Measurements from ENCODE around the gene DIAPH3. TPM values are rescaled to one million over a fixed set of nuclear protein-coding genes. Genes with fewer than 3 reads are reported as not detected.

DIAPH3 gene
- total and polyA plus RNA-seq, 2 of the 4 experiments (the other 2 are of a cell fraction): 8.9 to 9.3 TPM

- H3K9ac ChIP-seq (ENCODE audit: low read depth, low read length): no peak overlapping the region
- H4K5ac ChIP-seq (ENCODE audit: low read depth, low read length): peak overlapping the region; percentile 68; the same call in 1 of the 2 replicates
- no peak overlapping the region for H4K91ac ChIP-seq (ENCODE audit: insufficient read depth, low read depth, low read length)
- H3K14ac ChIP-seq (replicated peaks; ENCODE audit: low read depth, low read length): no peak overlapping the region
- H2AK9ac ChIP-seq (replicated peaks; ENCODE audit: low read depth, low read length, poor library complexity): no peak overlapping the region
- DNase-seq: no peak
- H4K8ac ChIP-seq (ENCODE audit: low read depth in 2 of 2, low read length in 2 of 2): no peak overlapping the region
- H3K27me3 ChIP-seq (ENCODE audit: control insufficient read depth, insufficient read depth, low read length): no peaks in the 10 kb centered on the region
- no peak overlapping the region for H3K23ac ChIP-seq (ENCODE audit: low read depth, low read length)
- in situ Hi-C loops (cut with MboI; ENCODE audit: low sequenced_read_pairs) (no loop called here), intact Hi-C loops (cut with micrococcal nuclease) (no loop called here), dilution Hi-C loops (cut with HindIII; ENCODE audit: low sequenced_read_pairs, unreplicated experiment) (no loop called here)
- TF ChIP-seq USF2 (IDR thresholded peaks at IDR 0.05; ENCODE audit: low read depth, low read length) (no peak), MAFK (IDR thresholded peaks at IDR 0.05; ENCODE audit: low read depth, low read length) (no peak), SMC3 (IDR thresholded peaks at IDR 0.05; ENCODE audit: low read depth, low read length) (no peak), BHLHE40 (IDR thresholded peaks at IDR 0.05; ENCODE audit: low read depth, low read length) (no peak), ELK1 (IDR thresholded peaks at IDR 0.05; ENCODE audit: borderline replicate concordance, low read depth, low read length) (no peak), CEBPB (IDR thresholded peaks at IDR 0.05; ENCODE audit: low read depth, low read length) (no peak), NFE2L2 (IDR thresholded peaks at IDR 0.05; ENCODE audit: low read depth, low read length) (no peak), MAZ (IDR thresholded peaks at IDR 0.05; ENCODE audit: borderline replicate concordance, low read depth, low read length) (no peak), MXI1 (IDR thresholded peaks at IDR 0.05; ENCODE audit: borderline replicate concordance, low read depth, low read length) (no peak), FOS (IDR thresholded peaks at IDR 0.05; ENCODE audit: low read depth, low read length) (no peak), RAD21 (IDR thresholded peaks at IDR 0.05; ENCODE audit: low read length) (no peak), POLR2A (IDR thresholded peaks at IDR 0.05; ENCODE audit: low read depth, low read length) (no peak), RCOR1 (IDR thresholded peaks at IDR 0.05; ENCODE audit: insufficient replicate concordance, low read length) (no peak), RFX5 (IDR thresholded peaks at IDR 0.05; ENCODE audit: low read depth, low read length) (no peak), CTCF (conservative IDR thresholded peaks at IDR 0.05; ENCODE audit: low read depth, low read length) (no peak), CHD1 (IDR thresholded peaks at IDR 0.05; ENCODE audit: low read depth, low read length) (no peak)
- no peaks in the 10 kb centered on the region for H3K9me3 ChIP-seq (ENCODE audit: control insufficient read depth, insufficient read depth, low read length)
- H3K36me3 ChIP-seq (ENCODE audit: control insufficient read depth, insufficient read depth, low read length): no peaks in the 10 kb centered on the region
- H3K4ac ChIP-seq (ENCODE audit: low read depth, low read length): no peak overlapping the region
- H2BK20ac ChIP-seq (ENCODE audit: low read depth, low read length): no peak overlapping the region
- no peak overlapping the region for H3K56ac ChIP-seq (ENCODE audit: extremely low read depth, insufficient read depth, low read length)
- H2AFZ ChIP-seq (replicated peaks; ENCODE audit: low read length, poor library complexity): no peak overlapping the region
- ATAC-seq (ENCODE audit: low read depth): no peak
- no peak overlapping the region for H2BK5ac ChIP-seq (ENCODE audit: low read depth, low read length, poor library complexity, severe bottlenecking)
- BruUV-seq (replicated peaks): no TSS peak
- no peaks in the 10 kb centered on the region; the same call in 1 of the 2 replicates for H3K4me1 ChIP-seq (ENCODE audit: control insufficient read depth, insufficient read depth, low read length)
- peaks cover 6% of the 10 kb centered on the region for H3K9me1 ChIP-seq (ENCODE audit: insufficient read depth, low read length)
- no peak overlapping the region for H3K27ac ChIP-seq (ENCODE audit: insufficient read depth, low read length)
- no peak overlapping the region for H2AK5ac ChIP-seq (ENCODE audit: low read depth, low read length)
- no peaks in the 10 kb centered on the region for H3K79me1 ChIP-seq (ENCODE audit: low read depth in 1 of 2, low read length in 2 of 2)
- H3K4me2 ChIP-seq (ENCODE audit: low read depth, low read length): no peak overlapping the region
- ChIA-PET POLR2A (ENCODE audit: unreplicated experiment) (no interaction called here), CTCF (interaction anchor here (0.6 to 1.1 kb wide), 2 partner anchors 12 to 428 kb away, joined by 3 to 4 read pairs; no protein-coding TSS in a partner anchor)
- no peak overlapping the region for H3K4me3 ChIP-seq (ENCODE audit: insufficient read depth, low read depth, low read length)
- H2BK120ac ChIP-seq (ENCODE audit: low read depth, low read length): no peak overlapping the region
- peak overlapping the region; percentile 52; the same call in 1 of the 2 replicates for H3K18ac ChIP-seq (ENCODE audit: low read depth, low read length)
- H4K20me1 ChIP-seq (ENCODE audit: insufficient read depth, low read length): no peaks in the 10 kb centered on the region
- no peak overlapping the region for H2BK15ac ChIP-seq (ENCODE audit: low read depth, low read length)
Measured at GRCh38 chr13:59787679-59788078, 376.0 kb downstream of the DIAPH3 start.
